HepG2 (cell line): ENCODE measurements around the gene LDLR. TPM values are rescaled to one million over a fixed set of nuclear protein-coding genes. Genes with fewer than 3 reads are reported as not detected.

Source experiments
- E2F2 ChIP-seq: sonication (generic); formaldehyde crosslinking; IDR thresholded peaks from 2 replicates; pipeline ENCODE4 v1.4.0; 2020; ENCODE audit warnings: missing genetic modification reagents, borderline replicate concordance
- FOXC1 ChIP-seq: sonication (generic); formaldehyde crosslinking; IDR thresholded peaks from 2 replicates; pipeline ENCODE4 v1.8.0; 2022; ENCODE audit warnings: mild to moderate bottlenecking, missing genetic modification reagents, borderline replicate concordance
- HDAC2 ChIP-seq: sonication (generic); formaldehyde crosslinking; IDR thresholded peaks from 2 replicates; pipeline ENCODE4 v1.4.0; 2020; ENCODE audit warnings: missing genetic modification reagents
- HMG20A ChIP-seq: IDR thresholded peaks from 2 replicates; pipeline ENCODE4 v1.6.1; 2016; ENCODE audit warnings: borderline replicate concordance
- HOXA9 ChIP-seq: sonication (generic); formaldehyde crosslinking; IDR thresholded peaks from 2 replicates; pipeline ENCODE4 v1.8.1; 2022; ENCODE audit warnings: missing genetic modification reagents, mild to moderate bottlenecking, moderate library complexity, borderline replicate concordance
- NFAT5 ChIP-seq: sonication (generic); formaldehyde crosslinking; IDR thresholded peaks from 2 replicates; pipeline ENCODE4 v1.4.0; 2020; ENCODE audit warnings: missing genetic modification reagents
- NFE2 ChIP-seq: sonication (generic); formaldehyde crosslinking; IDR thresholded peaks from 2 replicates; pipeline ENCODE4 v1.4.0; 2020; ENCODE audit warnings: missing genetic modification reagents
- RBM39 ChIP-seq: fragments of 200-400 bp; formaldehyde crosslinking; IDR thresholded peaks from one replicate; pipeline ENCODE4 v1.6.1; 2018; ENCODE audit warnings: antibody characterized with exemption, mild to moderate bottlenecking, low read depth, low read length; ENCODE audit not compliant: poor library complexity, severe bottlenecking
- SP4 ChIP-seq: sonication (generic); formaldehyde crosslinking; IDR thresholded peaks from 2 replicates; pipeline ENCODE4 v1.8.1; 2023; ENCODE audit warnings: mild to moderate bottlenecking, missing genetic modification reagents
- ZNF232 ChIP-seq: sonication (generic); formaldehyde crosslinking; IDR thresholded peaks from 2 replicates; pipeline ENCODE4 v1.4.0; 2020; ENCODE audit warnings: missing genetic modification reagents, borderline replicate concordance
- ZNF430 ChIP-seq: sonication (generic); formaldehyde crosslinking; IDR thresholded peaks from 2 replicates; pipeline ENCODE4 v1.9.0; 2021; ENCODE audit warnings: mild to moderate bottlenecking, missing genetic modification reagents
- ZNF549 ChIP-seq: sonication (generic); formaldehyde crosslinking; IDR thresholded peaks from 2 replicates; pipeline ENCODE4 v1.5.0; 2020; ENCODE audit warnings: missing genetic modification reagents
- polyA plus RNA-seq, 8 experiments: library from polyadenylated mRNA; depleted of rRNA in 3 of 8; stranded (reverse) in 7 of 8; unstranded in 1 of 8; fragments of >200 nt; fragmentation: Illumina TruSeq in 4 of 8; extraction: Trizol in 4 of 8; gene quantifications; 2 replicates each; pipeline versions ENCODE4 v1.2.1 to v1.2.3, GENCODE V29; 2011 to 2016; ENCODE audit warnings: low read depth in 4 of 8, missing spikeins in 1 of 8, mixed read lengths in 1 of 8; ENCODE audit not compliant: insufficient read depth in 1 of 8
- total RNA-seq, 5 experiments: library from RNA; depleted of rRNA; stranded (reverse); fragments of >200 nt; fragmentation: Illumina TruSeq; extraction: Trizol; gene quantifications; 2 replicates each; pipeline ENCODE4 v1.2.3, GENCODE V29; 2016; ENCODE audit warnings: low read depth in 1 of 5
- TF ChIP-seq, protein P1 (sequence below): sonication (generic); formaldehyde crosslinking; IDR thresholded peaks from 2 replicates; pipeline ENCODE4 v1.8.0; 2022; ENCODE audit warnings: missing genetic modification reagents, mild to moderate bottlenecking, moderate library complexity, borderline replicate concordance
- TF ChIP-seq, protein P2 (sequence below): sonication (generic); formaldehyde crosslinking; IDR thresholded peaks from 2 replicates; pipeline ENCODE4 v1.5.1; 2020; ENCODE audit warnings: mild to moderate bottlenecking, missing genetic modification reagents, borderline replicate concordance

The LDLR gene
- total and polyA plus RNA-seq, 2 of the 13 experiments (the other 11 are each of a cell fraction or from before 2014, with no cell fraction given): 51.6 to 92.5 TPM

- TF ChIP-seq, protein P1, sequence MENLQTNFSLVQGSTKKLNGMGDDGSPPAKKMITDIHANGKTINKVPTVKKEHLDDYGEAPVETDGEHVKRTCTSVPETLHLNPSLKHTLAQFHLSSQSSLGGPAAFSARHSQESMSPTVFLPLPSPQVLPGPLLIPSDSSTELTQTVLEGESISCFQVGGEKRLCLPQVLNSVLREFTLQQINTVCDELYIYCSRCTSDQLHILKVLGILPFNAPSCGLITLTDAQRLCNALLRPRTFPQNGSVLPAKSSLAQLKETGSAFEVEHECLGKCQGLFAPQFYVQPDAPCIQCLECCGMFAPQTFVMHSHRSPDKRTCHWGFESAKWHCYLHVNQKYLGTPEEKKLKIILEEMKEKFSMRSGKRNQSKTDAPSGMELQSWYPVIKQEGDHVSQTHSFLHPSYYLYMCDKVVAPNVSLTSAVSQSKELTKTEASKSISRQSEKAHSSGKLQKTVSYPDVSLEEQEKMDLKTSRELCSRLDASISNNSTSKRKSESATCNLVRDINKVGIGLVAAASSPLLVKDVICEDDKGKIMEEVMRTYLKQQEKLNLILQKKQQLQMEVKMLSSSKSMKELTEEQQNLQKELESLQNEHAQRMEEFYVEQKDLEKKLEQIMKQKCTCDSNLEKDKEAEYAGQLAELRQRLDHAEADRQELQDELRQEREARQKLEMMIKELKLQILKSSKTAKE (CRISPR knock-in tag): peak; percentile 97
- TF ChIP-seq RBM39 (no peak), SP4 (CRISPR knock-in tag) (no peak), NFE2 (CRISPR knock-in tag) (no peak), E2F2 (CRISPR knock-in tag) (no peak), HDAC2 (no peak), ZNF430 (CRISPR knock-in tag) (0 out of 2 replicates have a peak, but pooled peaks have one; percentile 23), FOXC1 (CRISPR knock-in tag) (no peak), NFAT5 (CRISPR knock-in tag) (no peak), HMG20A (CRISPR knock-in tag) (peak; percentile 75; the same call in 1 of the 2 replicates), ZNF549 (no peak), HOXA9 (no peak), ZNF232 (CRISPR knock-in tag) (no peak)
- TF ChIP-seq, protein P2, sequence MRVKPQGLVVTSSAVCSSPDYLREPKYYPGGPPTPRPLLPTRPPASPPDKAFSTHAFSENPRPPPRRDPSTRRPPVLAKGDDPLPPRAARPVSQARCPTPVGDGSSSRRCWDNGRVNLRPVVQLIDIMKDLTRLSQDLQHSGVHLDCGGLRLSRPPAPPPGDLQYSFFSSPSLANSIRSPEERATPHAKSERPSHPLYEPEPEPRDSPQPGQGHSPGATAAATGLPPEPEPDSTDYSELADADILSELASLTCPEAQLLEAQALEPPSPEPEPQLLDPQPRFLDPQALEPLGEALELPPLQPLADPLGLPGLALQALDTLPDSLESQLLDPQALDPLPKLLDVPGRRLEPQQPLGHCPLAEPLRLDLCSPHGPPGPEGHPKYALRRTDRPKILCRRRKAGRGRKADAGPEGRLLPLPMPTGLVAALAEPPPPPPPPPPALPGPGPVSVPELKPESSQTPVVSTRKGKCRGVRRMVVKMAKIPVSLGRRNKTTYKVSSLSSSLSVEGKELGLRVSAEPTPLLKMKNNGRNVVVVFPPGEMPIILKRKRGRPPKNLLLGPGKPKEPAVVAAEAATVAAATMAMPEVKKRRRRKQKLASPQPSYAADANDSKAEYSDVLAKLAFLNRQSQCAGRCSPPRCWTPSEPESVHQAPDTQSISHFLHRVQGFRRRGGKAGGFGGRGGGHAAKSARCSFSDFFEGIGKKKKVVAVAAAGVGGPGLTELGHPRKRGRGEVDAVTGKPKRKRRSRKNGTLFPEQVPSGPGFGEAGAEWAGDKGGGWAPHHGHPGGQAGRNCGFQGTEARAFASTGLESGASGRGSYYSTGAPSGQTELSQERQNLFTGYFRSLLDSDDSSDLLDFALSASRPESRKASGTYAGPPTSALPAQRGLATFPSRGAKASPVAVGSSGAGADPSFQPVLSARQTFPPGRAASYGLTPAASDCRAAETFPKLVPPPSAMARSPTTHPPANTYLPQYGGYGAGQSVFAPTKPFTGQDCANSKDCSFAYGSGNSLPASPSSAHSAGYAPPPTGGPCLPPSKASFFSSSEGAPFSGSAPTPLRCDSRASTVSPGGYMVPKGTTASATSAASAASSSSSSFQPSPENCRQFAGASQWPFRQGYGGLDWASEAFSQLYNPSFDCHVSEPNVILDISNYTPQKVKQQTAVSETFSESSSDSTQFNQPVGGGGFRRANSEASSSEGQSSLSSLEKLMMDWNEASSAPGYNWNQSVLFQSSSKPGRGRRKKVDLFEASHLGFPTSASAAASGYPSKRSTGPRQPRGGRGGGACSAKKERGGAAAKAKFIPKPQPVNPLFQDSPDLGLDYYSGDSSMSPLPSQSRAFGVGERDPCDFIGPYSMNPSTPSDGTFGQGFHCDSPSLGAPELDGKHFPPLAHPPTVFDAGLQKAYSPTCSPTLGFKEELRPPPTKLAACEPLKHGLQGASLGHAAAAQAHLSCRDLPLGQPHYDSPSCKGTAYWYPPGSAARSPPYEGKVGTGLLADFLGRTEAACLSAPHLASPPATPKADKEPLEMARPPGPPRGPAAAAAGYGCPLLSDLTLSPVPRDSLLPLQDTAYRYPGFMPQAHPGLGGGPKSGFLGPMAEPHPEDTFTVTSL (CRISPR knock-in tag): no peak; the same call in 1 of the 2 replicates
These were observed 583 bp upstream of the LDLR start (continued) for GRCh38 chr19:11088506-11089253.
